Activated T-cell treated with anti-CD3 and anti-CD28 coated beads, Interleukin-2, amount 50 U/mL, for 1 hour (primary cell): ENCODE data around the gene PDCD10.

Experiments used
- DNase-seq: peaks from one replicate; pipeline ENCODE4 v3.0.0-alpha.2; 2020

PDCD10 gene

GRCh38 chr3:167671878-167672427 lies 62.7 kb downstream of the PDCD10 start:
- DNase-seq, result no peak

GRCh38 chr3:167669699-167670098 lies 65.0 kb downstream of the PDCD10 start:
- DNase-seq, result no peak

- no peak for DNase-seq
These were observed 66.0 kb downstream of the PDCD10 start for GRCh38 chr3:167668651-167669050.

- no peak for DNase-seq
These were observed 68.1 kb downstream of the PDCD10 start for GRCh38 chr3:167666563-167666962.

- no peak for DNase-seq
These were observed 71.7 kb downstream of the PDCD10 start for GRCh38 chr3:167662919-167663400.

GRCh38 chr3:167657684-167658225 lies 76.9 kb downstream of the PDCD10 start:
- no peak for DNase-seq

- DNase-seq, result no peak
These were observed 77.9 kb downstream of the PDCD10 start for GRCh38 chr3:167656821-167657220.

GRCh38 chr3:167653760-167654159 lies 80.9 kb downstream of the PDCD10 start, which contains the start of gene WDR49:
TSS of gene WDR49 (minus strand) at chr3:167653942. CDS start at chr3:167653425, 517 bp downstream.
- DNase-seq, result no peak

- no peak for DNase-seq
These were observed 81.5 kb downstream of the PDCD10 start for GRCh38 chr3:167653155-167653554.

GRCh38 chr3:167651826-167652225 lies 82.9 kb downstream of the PDCD10 start:
- no peak for DNase-seq

- no peak for DNase-seq
These were observed 84.2 kb downstream of the PDCD10 start for GRCh38 chr3:167650459-167650858.

GRCh38 chr3:167649746-167650145 lies 84.9 kb downstream of the PDCD10 start:
- DNase-seq, result no peak

- no peak for DNase-seq
These were observed 90.1 kb downstream of the PDCD10 start for GRCh38 chr3:167644611-167645010.
